ENCODE measurements around the gene TNKS1BP1.

DNA sequence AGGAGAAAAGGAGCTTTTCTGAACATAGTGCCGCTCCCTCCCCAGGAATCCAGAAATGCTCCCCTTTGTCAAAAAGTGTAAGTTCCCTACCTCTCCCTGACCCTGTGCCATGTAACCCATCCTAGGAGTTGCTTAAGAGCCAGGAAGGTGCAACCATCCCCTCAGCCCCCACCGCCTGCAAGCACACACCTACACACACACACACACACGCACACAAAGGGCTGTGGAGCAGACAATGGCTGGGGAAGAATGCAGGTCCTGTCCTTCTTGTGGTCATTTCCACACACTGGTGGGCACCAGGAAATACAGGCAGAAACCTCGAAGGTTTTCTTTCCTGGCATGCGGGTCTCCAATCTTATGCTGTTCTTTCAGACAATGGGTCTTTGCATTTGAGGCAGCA lies 14.6 kb upstream of the TNKS1BP1 start:
- TF ChIP-seq, protein P1, sequence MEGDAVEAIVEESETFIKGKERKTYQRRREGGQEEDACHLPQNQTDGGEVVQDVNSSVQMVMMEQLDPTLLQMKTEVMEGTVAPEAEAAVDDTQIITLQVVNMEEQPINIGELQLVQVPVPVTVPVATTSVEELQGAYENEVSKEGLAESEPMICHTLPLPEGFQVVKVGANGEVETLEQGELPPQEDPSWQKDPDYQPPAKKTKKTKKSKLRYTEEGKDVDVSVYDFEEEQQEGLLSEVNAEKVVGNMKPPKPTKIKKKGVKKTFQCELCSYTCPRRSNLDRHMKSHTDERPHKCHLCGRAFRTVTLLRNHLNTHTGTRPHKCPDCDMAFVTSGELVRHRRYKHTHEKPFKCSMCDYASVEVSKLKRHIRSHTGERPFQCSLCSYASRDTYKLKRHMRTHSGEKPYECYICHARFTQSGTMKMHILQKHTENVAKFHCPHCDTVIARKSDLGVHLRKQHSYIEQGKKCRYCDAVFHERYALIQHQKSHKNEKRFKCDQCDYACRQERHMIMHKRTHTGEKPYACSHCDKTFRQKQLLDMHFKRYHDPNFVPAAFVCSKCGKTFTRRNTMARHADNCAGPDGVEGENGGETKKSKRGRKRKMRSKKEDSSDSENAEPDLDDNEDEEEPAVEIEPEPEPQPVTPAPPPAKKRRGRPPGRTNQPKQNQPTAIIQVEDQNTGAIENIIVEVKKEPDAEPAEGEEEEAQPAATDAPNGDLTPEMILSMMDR (IDR thresholded peaks at IDR 0.05): no peak
- TF ChIP-seq RXRA (IDR thresholded peaks at IDR 0.05; ENCODE audit: borderline replicate concordance, low read depth) (no peak), EZH2phosphoT487 (IDR thresholded peaks at IDR 0.05; ENCODE audit: borderline replicate concordance, low read depth) (no peak), POLR2AphosphoS5 (IDR thresholded peaks at IDR 0.05; ENCODE audit: low read depth, low read length) (no peak), JUND (IDR thresholded peaks at IDR 0.05) (no peak), RCOR1 (IDR thresholded peaks at IDR 0.05; ENCODE audit: low read length) (no peak)
- TF ChIP-seq, protein P2, sequence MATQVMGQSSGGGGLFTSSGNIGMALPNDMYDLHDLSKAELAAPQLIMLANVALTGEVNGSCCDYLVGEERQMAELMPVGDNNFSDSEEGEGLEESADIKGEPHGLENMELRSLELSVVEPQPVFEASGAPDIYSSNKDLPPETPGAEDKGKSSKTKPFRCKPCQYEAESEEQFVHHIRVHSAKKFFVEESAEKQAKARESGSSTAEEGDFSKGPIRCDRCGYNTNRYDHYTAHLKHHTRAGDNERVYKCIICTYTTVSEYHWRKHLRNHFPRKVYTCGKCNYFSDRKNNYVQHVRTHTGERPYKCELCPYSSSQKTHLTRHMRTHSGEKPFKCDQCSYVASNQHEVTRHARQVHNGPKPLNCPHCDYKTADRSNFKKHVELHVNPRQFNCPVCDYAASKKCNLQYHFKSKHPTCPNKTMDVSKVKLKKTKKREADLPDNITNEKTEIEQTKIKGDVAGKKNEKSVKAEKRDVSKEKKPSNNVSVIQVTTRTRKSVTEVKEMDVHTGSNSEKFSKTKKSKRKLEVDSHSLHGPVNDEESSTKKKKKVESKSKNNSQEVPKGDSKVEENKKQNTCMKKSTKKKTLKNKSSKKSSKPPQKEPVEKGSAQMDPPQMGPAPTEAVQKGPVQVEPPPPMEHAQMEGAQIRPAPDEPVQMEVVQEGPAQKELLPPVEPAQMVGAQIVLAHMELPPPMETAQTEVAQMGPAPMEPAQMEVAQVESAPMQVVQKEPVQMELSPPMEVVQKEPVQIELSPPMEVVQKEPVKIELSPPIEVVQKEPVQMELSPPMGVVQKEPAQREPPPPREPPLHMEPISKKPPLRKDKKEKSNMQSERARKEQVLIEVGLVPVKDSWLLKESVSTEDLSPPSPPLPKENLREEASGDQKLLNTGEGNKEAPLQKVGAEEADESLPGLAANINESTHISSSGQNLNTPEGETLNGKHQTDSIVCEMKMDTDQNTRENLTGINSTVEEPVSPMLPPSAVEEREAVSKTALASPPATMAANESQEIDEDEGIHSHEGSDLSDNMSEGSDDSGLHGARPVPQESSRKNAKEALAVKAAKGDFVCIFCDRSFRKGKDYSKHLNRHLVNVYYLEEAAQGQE (IDR thresholded peaks at IDR 0.05; ENCODE audit: low read depth, low read length): no peak
